HUES48 (cell line): Measurements from ENCODE around the gene FBXL7.

ENCODE experiments used
- H3K27ac ChIP-seq: one replicate; pipeline ENCODE4 v1.7.0; 2013; ENCODE audit warnings: low read depth, low read length, inconsistent platforms
- H3K27me3 ChIP-seq: 2 replicates; pipeline ENCODE4 v1.6.1; 2013; ENCODE audit warnings: mild to moderate bottlenecking, low read length; ENCODE audit not compliant: control insufficient read depth, insufficient read depth
- H3K36me3 ChIP-seq: 2 replicates; pipeline ENCODE4 v1.6.1; 2013; ENCODE audit warnings: low read length; ENCODE audit not compliant: control insufficient read depth, insufficient read depth
- H3K4me1 ChIP-seq: 2 replicates; pipeline ENCODE4 v1.6.1; 2013; ENCODE audit warnings: mild to moderate bottlenecking, low read length; ENCODE audit not compliant: control insufficient read depth, insufficient read depth
- H3K4me3 ChIP-seq: 2 replicates; pipeline ENCODE4 v1.5.1; 2013; ENCODE audit warnings: mild to moderate bottlenecking, low read depth, low read length
- H3K9ac ChIP-seq: 2 replicates; pipeline ENCODE4 v1.6.1; 2013; ENCODE audit warnings: mild to moderate bottlenecking, low read depth, low read length, moderate library complexity
- H3K9me3 ChIP-seq: 2 replicates; pipeline ENCODE4 v1.6.1; 2013; ENCODE audit warnings: low read length; ENCODE audit not compliant: control insufficient read depth, insufficient read depth

The FBXL7 gene

DNA sequence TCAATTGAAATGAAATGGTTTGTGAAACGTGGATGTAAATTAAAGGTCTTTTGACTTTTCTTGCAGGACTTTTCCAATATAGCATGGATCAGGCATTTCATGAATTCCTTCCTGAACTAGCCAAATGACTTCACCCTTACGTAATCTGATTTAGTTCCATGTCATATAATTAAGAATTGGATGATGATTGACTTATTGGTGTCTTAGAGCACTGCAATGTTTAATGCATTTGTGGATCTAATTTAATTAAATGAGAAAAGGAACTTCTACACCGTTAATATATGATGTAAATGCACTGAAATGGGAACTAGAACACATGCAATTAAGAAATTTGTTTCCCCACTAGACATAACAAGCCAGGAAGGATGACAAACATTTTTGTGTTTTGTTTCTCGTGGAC lies 228.8 kb downstream of the FBXL7 start:
- no peak overlapping the region for H3K27ac ChIP-seq
- H3K36me3 ChIP-seq: no peaks in the 10 kb centered on the region
- H3K9ac ChIP-seq: no peak overlapping the region
- no peaks in the 10 kb centered on the region for H3K4me1 ChIP-seq
- H3K27me3 ChIP-seq: no peaks in the 10 kb centered on the region
- no peak overlapping the region for H3K4me3 ChIP-seq
- peaks cover 10% of the 10 kb centered on the region; the same call in 1 of the 2 replicates for H3K9me3 ChIP-seq

DNA sequence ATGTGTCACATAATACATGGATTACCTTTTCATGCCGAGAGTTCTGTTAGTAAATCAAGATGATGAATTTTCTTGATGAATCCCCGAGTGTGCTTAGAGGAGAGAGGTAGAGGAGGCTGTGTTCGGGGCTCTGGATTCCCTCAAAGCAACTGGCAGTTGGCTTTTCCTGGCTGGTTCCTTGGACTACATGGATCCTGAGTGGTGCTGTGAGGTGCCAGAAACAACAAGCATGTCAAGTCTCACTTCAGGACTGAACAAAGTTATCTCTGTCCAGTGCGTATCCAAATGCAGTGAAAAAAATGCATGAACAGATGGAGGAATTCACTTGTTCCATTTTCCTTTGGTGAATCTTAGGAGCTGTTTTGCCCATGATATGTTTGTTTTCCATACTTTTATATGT lies 231.7 kb downstream of the FBXL7 start:
- H3K27ac ChIP-seq: no peak overlapping the region
- peaks cover 10% of the 10 kb centered on the region; the same call in 1 of the 2 replicates for H3K9me3 ChIP-seq
- no peak overlapping the region for H3K9ac ChIP-seq
- H3K4me3 ChIP-seq: no peak overlapping the region
- H3K36me3 ChIP-seq: no peaks in the 10 kb centered on the region
- H3K4me1 ChIP-seq: no peaks in the 10 kb centered on the region
- H3K27me3 ChIP-seq: no peaks in the 10 kb centered on the region

DNA sequence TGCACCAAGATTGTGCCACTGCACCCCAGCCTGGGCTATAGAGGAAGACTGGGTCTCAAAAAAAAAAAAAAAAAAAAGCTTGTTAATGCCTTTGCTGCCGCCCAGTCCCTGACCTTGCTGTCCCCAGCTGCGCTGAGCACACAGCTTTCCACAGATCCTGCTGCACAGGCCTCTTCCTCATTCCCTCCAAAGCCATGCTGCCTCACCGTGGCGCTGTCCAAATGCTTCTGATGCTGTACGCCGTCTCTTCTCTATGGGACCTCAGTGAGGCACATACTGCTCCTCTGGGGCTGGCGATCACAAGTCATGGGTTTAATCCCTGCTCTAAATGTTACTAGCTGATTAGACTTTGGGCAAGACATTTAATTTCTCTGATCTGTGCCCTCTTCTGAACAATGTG lies 234.1 kb downstream of the FBXL7 start:
- H3K9me3 ChIP-seq: no peaks in the 10 kb centered on the region
- no peaks in the 10 kb centered on the region for H3K36me3 ChIP-seq
- H3K27ac ChIP-seq: no peak overlapping the region
- no peak overlapping the region for H3K4me3 ChIP-seq
- H3K9ac ChIP-seq: no peak overlapping the region
- H3K4me1 ChIP-seq: no peaks in the 10 kb centered on the region
- no peaks in the 10 kb centered on the region for H3K27me3 ChIP-seq

DNA sequence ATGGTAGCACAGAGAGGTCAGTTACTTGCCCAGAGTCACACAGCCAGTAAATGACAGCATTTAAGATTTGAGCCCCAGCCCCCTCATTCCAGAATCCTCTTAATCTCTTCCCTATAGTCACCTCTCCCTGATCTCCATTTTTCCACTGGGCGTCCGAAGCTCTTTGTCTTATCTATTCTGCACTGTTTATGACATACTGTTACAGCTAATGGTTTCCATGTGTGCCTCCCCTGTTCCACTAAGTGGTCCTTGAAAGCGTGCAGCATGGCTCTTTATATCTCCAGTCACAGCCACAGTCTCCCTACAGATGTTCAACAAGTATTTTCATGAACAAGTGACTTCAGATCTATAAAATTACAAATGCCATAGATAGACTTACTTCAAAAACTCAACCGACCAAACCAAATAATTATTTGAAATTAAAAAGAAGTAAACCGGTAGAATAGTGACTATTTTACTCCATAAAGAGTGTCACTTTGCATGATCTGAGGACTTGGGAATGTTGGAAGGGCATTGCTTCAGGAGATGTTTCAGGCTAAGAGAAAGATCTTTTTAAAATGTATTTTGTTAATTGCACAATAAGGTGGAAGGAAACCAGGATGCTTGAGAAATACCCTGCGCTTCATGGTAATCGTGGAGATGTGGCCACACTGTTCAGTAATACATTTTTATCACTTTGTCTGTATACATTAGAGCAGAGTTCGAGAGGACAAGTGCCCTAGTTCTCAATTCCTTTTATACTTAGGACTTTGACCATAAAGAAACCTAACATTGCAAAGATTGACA lies 237.2 kb downstream of the FBXL7 start:
- no peaks in the 10 kb centered on the region for H3K36me3 ChIP-seq
- H3K9ac ChIP-seq: no peak overlapping the region
- H3K9me3 ChIP-seq: 0 out of 2 replicates have a peak, but pooled peaks cover 4% of the 10 kb centered on the region
- no peak overlapping the region for H3K27ac ChIP-seq
- no peaks in the 10 kb centered on the region for H3K4me1 ChIP-seq
- no peak overlapping the region for H3K4me3 ChIP-seq
- H3K27me3 ChIP-seq: no peaks in the 10 kb centered on the region

DNA sequence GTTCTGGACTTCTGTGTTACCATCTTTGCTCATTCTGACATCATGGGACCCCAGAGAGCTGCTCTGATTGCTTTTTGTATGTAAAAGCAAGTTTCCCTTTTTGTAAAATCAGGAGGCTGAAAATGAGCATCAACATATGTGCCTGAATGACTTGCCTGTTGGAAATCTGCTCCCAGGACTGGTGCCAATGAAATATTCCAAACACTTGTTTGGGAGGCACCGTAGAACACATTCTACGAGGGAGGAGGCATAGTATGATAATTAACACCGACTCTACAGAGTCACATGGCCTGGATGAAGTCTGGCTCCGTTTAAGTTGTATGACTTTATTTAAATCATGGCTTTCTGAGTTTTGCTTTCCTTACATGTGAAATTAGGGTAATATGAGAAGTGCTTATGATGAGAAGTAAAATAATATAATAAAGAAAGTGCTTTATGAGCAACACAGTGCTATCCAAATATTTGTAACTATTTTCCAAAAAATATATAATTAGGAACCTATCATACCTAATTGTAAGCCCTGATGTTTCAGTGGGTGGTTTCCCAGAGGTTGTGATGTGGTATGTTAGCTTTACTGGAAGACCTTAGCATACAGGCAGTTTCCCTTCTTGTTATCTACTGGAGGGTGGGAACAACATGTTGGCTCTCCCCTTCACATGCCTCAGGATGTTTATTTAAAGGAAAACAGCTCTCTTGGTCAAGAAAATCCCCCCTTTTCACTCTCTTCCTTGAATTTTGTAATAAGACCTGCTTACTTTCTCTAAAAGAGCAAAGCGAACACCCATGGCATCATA lies 238.1 kb downstream of the FBXL7 start:
- no peaks in the 10 kb centered on the region for H3K4me1 ChIP-seq
- peaks cover 7% of the 10 kb centered on the region; the same call in 1 of the 2 replicates for H3K9me3 ChIP-seq
- H3K4me3 ChIP-seq: no peak overlapping the region
- no peaks in the 10 kb centered on the region for H3K27me3 ChIP-seq
- H3K27ac ChIP-seq: no peak overlapping the region
- H3K9ac ChIP-seq: no peak overlapping the region
- H3K36me3 ChIP-seq: no peaks in the 10 kb centered on the region

DNA sequence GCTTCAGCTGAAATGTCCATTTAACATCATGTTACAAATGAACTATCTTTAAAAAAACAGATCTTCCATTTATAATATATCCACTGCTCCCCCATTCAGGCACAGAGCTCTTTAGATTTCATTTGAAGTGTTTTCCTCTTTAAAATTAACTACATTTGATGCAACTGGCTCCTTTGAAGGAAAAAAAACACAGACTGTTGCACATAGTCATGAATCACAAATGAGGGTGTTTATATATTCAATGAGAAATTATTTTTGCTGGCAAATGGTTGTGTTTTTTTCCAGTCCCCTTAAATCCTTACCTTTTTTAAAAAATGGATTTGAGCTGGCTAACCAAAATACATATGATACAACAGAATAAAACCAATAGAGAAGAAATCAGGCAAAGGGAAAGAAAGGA lies 240.4 kb downstream of the FBXL7 start:
- H3K9ac ChIP-seq: no peak overlapping the region
- no peaks in the 10 kb centered on the region for H3K27me3 ChIP-seq
- no peak overlapping the region for H3K4me3 ChIP-seq
- H3K4me1 ChIP-seq: no peaks in the 10 kb centered on the region
- H3K9me3 ChIP-seq: peaks cover 16% of the 10 kb centered on the region
- H3K36me3 ChIP-seq: no peaks in the 10 kb centered on the region
- no peak overlapping the region for H3K27ac ChIP-seq

DNA sequence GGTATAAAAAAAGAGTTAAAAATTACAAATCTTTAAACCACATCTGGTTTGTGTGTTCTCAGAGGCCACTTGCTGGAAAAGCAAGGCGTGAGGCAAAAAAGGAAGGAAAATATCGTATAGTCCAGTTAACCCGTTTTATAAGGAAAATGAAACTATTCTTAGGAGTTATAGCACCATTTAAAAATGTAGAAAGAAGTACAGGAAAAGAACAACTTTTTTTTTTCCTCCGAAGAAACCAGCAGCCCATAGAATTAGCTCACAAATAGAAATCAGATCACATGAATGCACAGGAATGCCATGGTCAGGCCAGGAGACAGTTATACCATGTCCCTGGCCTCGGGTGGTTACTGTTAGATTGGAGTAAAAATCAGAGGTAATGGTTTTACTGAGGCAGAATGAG lies 241.6 kb downstream of the FBXL7 start:
- Histone ChIP-seq H3K36me3 (no peaks in the 10 kb centered on the region), H3K27me3 (no peaks in the 10 kb centered on the region), H3K27ac (no peak overlapping the region), H3K9ac (no peak overlapping the region), H3K9me3 (peaks cover 16% of the 10 kb centered on the region), H3K4me3 (no peak overlapping the region), H3K4me1 (no peaks in the 10 kb centered on the region)

DNA sequence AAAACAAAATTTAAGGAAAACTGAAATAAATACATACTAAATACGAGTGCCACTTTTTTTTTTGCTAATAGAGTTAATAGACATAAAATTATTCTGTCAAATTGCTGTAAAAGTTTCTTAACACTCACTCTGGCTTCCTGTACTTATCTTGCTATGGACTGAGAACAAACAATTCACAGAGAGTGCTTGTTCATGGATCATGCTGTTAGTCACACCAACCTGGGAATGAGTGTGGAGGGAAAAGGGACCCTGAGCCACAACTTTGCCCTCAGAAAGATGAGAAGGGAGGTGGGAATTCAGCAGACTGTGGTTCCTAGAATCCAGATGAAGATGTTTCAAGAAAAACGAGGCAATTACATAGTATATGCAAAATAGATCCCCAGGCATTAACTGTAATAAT lies 246.9 kb downstream of the FBXL7 start:
- peaks cover 13% of the 10 kb centered on the region for H3K9me3 ChIP-seq
- H3K27me3 ChIP-seq: no peaks in the 10 kb centered on the region
- H3K27ac ChIP-seq: no peak overlapping the region
- H3K9ac ChIP-seq: no peak overlapping the region
- peaks cover 8% of the 10 kb centered on the region for H3K4me1 ChIP-seq
- H3K4me3 ChIP-seq: no peak overlapping the region
- no peaks in the 10 kb centered on the region for H3K36me3 ChIP-seq

DNA sequence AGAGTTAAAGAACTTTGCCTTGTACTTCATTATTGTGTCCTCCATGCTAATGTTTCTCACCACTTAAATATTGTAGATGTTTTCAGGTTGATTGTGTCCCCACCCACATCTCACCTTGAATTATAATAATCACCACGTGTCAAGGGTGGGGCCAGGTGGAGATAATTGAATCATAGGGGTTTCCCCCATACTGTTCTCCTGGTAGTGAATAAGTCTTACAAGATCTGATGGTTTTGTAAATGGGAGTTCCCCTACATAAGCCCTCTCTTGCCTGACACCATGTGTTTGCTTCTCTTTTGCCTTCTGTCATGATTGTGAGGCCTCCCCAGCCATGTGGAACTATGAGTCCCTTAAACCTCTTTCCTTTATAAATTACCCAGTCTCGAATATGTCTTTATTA lies 248.3 kb downstream of the FBXL7 start:
- Histone ChIP-seq H3K36me3 (no peaks in the 10 kb centered on the region), H3K4me1 (peaks cover 13% of the 10 kb centered on the region), H3K9me3 (peaks cover 7% of the 10 kb centered on the region), H3K27me3 (no peaks in the 10 kb centered on the region), H3K27ac (no peak overlapping the region), H3K9ac (no peak overlapping the region), H3K4me3 (no peak overlapping the region)

DNA sequence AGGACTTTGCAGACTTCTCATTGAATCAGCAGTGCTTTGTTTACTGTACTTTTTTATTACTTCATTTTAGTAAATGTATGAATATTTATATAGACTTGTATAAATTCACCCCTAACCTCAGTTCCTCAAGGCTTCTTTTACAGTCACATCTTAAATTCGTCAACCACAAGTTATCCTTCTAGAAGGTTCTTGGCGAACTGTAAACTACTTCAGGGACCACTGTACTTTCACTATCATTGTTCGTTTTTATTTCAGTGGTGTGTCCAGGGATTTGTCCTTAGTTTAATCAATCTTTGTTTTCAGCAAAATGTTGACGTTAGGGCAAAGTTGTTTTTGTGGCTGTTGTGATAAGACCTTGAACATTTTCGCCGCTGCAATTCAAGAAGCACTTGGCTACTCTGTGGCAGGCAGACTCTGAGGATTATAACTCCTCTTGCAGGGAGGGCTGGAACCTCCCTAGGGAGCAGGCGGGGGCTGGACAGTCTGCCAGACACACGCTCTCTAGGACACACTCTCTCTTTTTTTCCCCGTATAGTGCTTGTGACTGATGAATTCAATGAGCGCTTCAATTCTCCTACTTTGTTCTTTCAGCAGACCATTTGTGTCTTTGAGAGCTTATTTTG lies 252.8 kb downstream of the FBXL7 start:
- Histone ChIP-seq H3K36me3 (no peaks in the 10 kb centered on the region), H3K9ac (no peak overlapping the region), H3K9me3 (no peaks in the 10 kb centered on the region), H3K4me3 (no peak overlapping the region), H3K27me3 (no peaks in the 10 kb centered on the region), H3K27ac (no peak overlapping the region), H3K4me1 (peaks cover 17% of the 10 kb centered on the region)

DNA sequence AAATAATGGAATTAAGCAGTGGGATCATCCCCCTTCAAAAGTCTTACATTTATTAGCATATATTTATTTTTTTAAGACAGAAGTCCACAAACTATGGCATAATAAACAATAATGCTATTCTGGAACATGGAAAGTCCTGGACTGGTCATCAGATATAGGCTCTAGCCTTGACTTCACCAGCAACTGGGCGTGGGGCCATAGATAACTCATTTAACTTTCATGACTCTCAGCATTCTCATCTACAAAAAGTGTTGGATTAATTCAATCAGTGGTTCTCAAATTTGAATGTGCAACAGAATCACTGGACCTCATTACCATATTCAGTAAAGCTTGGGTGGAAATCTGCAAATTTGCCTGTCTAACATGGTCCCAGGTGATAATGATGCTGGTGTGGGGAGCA lies 253.8 kb downstream of the FBXL7 start:
- no peak overlapping the region for H3K4me3 ChIP-seq
- H3K9ac ChIP-seq: no peak overlapping the region
- H3K27me3 ChIP-seq: no peaks in the 10 kb centered on the region
- peaks cover 17% of the 10 kb centered on the region for H3K4me1 ChIP-seq
- no peaks in the 10 kb centered on the region for H3K36me3 ChIP-seq
- no peak overlapping the region for H3K27ac ChIP-seq
- H3K9me3 ChIP-seq: no peaks in the 10 kb centered on the region
